BE2C (cell line): ENCODE measurements around the gene FAM168A.

Source experiments
- DNase-seq: peaks from one replicate; pipeline ENCODE4 v3.0.0-alpha.2; 2020
- H3K27me3 ChIP-seq: fragments of 250-450 bp; sonication (Bioruptor Pico); 2 replicates; pipeline ENCODE4 v1.5.1; 2020; ENCODE audit warnings: mild to moderate bottlenecking
- H3K36me3 ChIP-seq: fragments of 250-450 bp; sonication (Bioruptor Pico); 2 replicates; pipeline ENCODE4 v1.5.1; 2020; ENCODE audit warnings: mild to moderate bottlenecking
- H3K4me1 ChIP-seq: fragments of 250-450 bp; sonication (Bioruptor Pico); 2 replicates; pipeline ENCODE4 v1.5.1; 2020
- H3K4me3 ChIP-seq: 2 replicates; pipeline ENCODE4 v1.5.1; 2011; ENCODE audit warnings: low read depth, low read length
- H3K9me3 ChIP-seq: fragments of 250-450 bp; sonication (Bioruptor Pico); 2 replicates; pipeline ENCODE4 v1.5.1; 2020
- CTCF ChIP-seq: IDR thresholded peaks from 2 replicates; pipeline ENCODE4 v1.5.1; 2012; ENCODE audit warnings: mild to moderate bottlenecking, low read depth, low read length

Gene FAM168A

DNA sequence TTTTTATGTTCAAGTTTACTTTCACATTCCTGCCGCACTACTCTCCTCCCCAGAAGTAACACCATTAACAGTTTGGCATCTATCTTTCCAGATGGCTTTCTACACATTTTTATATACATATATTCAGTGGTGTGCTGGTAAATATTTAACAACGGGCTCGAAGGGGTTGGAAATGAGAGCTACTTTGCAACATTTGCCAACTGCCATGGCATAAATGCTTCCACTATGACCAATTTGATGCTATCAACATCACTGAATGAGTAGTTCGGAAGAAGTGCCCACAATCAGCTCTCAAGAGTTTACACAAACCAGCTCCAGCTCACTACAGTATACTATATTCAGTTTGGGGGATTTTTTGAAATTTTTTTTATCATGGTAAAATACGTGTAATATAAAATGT is 166.5 kb downstream of the FAM168A start:
- DNase-seq: no peak
- Histone ChIP-seq H3K36me3 (no peaks in the 10 kb centered on the region), H3K4me3 (no peak overlapping the region), H3K27me3 (no peaks in the 10 kb centered on the region), H3K9me3 (no peaks in the 10 kb centered on the region), H3K4me1 (no peaks in the 10 kb centered on the region)
- TF ChIP-seq CTCF: no peak

DNA sequence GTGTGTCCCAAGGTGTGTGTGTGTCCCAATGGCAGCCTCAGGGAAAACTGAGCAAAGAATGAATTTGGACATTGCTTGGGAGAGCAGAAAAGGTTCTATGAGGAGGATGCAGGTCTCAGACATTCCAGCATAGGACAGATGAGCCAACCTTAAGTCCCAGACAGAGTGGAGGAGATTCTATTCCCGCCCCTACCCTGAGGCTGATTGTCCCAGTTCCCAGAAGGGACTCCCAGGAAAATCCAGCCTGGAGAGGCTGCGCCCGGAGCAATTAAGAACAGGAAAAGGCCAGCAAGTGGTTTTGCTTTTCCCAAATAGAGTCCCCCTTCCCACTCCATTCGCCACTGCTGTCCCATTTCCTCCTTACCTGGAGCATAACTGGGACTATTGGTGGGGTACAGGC is 167.6 kb downstream of the FAM168A start:
- TF ChIP-seq CTCF: no peak
- Histone ChIP-seq H3K9me3 (no peaks in the 10 kb centered on the region), H3K4me3 (no peak overlapping the region), H3K36me3 (no peaks in the 10 kb centered on the region), H3K4me1 (no peaks in the 10 kb centered on the region), H3K27me3 (no peaks in the 10 kb centered on the region)
- no peak for DNase-seq

- DNase-seq: no peak
- no peak for TF ChIP-seq CTCF
- no peak overlapping the region for H3K4me3 ChIP-seq
- H3K9me3 ChIP-seq: no peaks in the 10 kb centered on the region
- H3K36me3 ChIP-seq: no peaks in the 10 kb centered on the region
- no peaks in the 10 kb centered on the region for H3K4me1 ChIP-seq
- H3K27me3 ChIP-seq: no peaks in the 10 kb centered on the region
Measured at GRCh38 chr11:73429121-73429750, 168.7 kb downstream of the FAM168A start.

- no peak overlapping the region for H3K4me3 ChIP-seq
- H3K36me3 ChIP-seq: no peaks in the 10 kb centered on the region
- no peaks in the 10 kb centered on the region for H3K27me3 ChIP-seq
- no peaks in the 10 kb centered on the region for H3K9me3 ChIP-seq
- no peak for TF ChIP-seq CTCF
- DNase-seq: no peak
- H3K4me1 ChIP-seq: no peaks in the 10 kb centered on the region
Measured at GRCh38 chr11:73428699-73429098, 169.2 kb downstream of the FAM168A start.

- no peaks in the 10 kb centered on the region for H3K27me3 ChIP-seq
- no peak overlapping the region for H3K4me3 ChIP-seq
- DNase-seq: no peak
- no peaks in the 10 kb centered on the region for H3K36me3 ChIP-seq
- no peak for TF ChIP-seq CTCF
- H3K4me1 ChIP-seq: no peaks in the 10 kb centered on the region
- H3K9me3 ChIP-seq: no peaks in the 10 kb centered on the region
Measured at GRCh38 chr11:73428227-73428626, 169.7 kb downstream of the FAM168A start.

DNA sequence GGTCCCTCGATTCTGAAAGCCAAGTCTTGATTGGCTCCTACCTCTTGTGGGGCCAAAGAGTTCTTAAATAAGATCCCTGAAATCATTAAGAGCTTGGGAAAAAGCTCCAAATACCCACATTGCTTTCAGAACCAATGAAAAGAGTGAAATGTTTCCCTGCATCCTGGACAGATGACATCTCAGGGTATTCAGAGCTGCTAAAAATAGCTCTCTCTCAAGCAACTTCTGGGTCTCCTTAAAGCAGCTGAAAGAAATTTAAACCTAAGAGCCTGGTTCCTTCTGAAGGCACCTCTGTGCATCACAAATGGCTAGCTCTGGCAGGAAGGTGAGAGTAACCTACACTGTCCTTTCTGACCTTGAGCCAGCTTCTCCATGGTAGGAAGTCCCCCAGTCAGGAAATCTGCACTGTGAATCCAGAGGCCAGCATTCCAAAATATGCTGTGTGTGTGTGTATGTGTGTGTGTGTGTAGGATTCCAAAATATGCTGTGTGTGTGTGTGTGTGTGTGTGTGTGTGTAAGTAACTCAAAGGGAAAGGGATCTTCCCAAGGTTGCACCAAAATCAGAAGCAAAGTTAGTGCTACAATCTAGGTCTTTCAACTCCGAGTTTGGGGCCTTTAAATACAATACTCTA is 171.6 kb downstream of the FAM168A start:
- no peak for TF ChIP-seq CTCF
- H3K36me3 ChIP-seq: no peaks in the 10 kb centered on the region

More for the DNA sequence above, 171.6 kb downstream of the FAM168A start:
- Histone ChIP-seq H3K27me3 (no peaks in the 10 kb centered on the region), H3K9me3 (no peaks in the 10 kb centered on the region), H3K4me1 (no peaks in the 10 kb centered on the region), H3K4me3 (no peak overlapping the region)
- DNase-seq: no peak
